ENCODE measurements around the gene MXD3.
A peak's percentile ranks its signal among the peaks of the same experiment; 100 is the strongest.

GRCh38 chr5:177312649-177313181, 1.0 kb upstream of the MXD3 start:
- TF ChIP-seq POLR2A (IDR thresholded peaks at IDR 0.05; ENCODE audit: low read length) = peak; percentile 77
- TF ChIP-seq GATA1 (IDR thresholded peaks at IDR 0.05; ENCODE audit: low read depth, low read length) = no peak
